GM10248 (cell line): Measurements from ENCODE around the gene TMEFF2.

Experiments used
- CTCF ChIA-PET: fragments of 300-600 bp; sonication (Branson Sonifier 250); formaldehyde crosslinking; extraction: SDS; loops from one replicate; lab custom pipeline; 2021; ENCODE audit warnings: antibody characterized with exemption; lab: Yijun Ruan, JAX
- POLR2A ChIA-PET: fragments of 350-650 bp; sonication (Branson Sonifier 250); formaldehyde crosslinking; extraction: SDS; loops from one replicate; lab custom pipeline; 2020; ENCODE audit warnings: antibody characterized with exemption; lab: Yijun Ruan, JAX
- DNase-seq: peaks from one replicate; pipeline ENCODE4 v3.0.0; 2012; ENCODE audit errors: extremely low spot score
- TF ChIP-seq, protein P1 (sequence below): IDR thresholded peaks from 2 replicates; pipeline ENCODE4 v1.5.1; 2012; ENCODE audit warnings: mild to moderate bottlenecking, low read depth; ENCODE audit errors: extremely low read depth, missing control alignments, control extremely low read depth

Gene TMEFF2

DNA sequence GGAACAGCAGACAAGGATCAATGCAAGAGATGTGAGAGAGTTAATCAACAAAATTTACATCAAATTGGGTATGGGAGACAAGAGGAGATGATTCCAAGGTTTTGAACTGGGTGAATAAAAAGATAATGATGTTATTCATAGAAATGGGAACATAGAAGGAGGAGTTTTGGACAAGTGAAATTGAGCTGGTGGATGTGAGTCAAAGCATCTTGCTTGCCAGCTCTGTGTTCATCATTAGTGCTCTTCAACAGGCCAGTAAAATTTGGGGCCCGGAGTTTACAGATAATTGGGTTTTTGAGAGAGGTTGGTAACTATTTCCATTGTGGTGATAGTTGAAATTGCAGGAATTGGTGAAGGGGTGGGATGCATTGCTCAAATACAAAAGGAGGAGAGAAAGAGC, 277.9 kb downstream of the TMEFF2 start:
- ChIA-PET POLR2A (no interaction called here), CTCF (interaction anchor here (0.9 kb wide), 2 partner anchors 12 to 18 kb away, joined by 3 read pairs; no protein-coding TSS in a partner anchor)
- DNase-seq = no peak
- TF ChIP-seq, protein P1, sequence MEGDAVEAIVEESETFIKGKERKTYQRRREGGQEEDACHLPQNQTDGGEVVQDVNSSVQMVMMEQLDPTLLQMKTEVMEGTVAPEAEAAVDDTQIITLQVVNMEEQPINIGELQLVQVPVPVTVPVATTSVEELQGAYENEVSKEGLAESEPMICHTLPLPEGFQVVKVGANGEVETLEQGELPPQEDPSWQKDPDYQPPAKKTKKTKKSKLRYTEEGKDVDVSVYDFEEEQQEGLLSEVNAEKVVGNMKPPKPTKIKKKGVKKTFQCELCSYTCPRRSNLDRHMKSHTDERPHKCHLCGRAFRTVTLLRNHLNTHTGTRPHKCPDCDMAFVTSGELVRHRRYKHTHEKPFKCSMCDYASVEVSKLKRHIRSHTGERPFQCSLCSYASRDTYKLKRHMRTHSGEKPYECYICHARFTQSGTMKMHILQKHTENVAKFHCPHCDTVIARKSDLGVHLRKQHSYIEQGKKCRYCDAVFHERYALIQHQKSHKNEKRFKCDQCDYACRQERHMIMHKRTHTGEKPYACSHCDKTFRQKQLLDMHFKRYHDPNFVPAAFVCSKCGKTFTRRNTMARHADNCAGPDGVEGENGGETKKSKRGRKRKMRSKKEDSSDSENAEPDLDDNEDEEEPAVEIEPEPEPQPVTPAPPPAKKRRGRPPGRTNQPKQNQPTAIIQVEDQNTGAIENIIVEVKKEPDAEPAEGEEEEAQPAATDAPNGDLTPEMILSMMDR = no peak

DNA sequence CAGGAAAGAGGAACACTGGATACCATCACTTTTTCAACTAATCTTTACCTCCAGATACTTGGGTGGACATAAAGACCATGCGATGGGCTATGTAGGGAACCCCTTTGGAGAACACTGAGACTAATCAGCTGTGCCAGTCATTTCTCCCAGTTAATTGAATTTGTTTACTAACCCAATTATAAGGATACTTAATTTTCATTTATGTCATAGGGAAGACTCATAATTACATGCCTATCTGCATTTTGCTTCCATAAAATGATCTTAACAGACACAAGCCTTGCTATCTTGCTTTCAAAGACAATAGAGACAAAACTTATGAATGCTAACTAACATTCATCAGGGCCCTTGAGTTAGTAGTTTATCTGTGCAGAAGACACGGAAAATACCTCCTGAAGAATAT, 279.0 kb downstream of the TMEFF2 start:
- ChIA-PET CTCF (no interaction called here), POLR2A (no interaction called here)
- TF ChIP-seq, protein P1 = no peak
- no peak for DNase-seq

DNA sequence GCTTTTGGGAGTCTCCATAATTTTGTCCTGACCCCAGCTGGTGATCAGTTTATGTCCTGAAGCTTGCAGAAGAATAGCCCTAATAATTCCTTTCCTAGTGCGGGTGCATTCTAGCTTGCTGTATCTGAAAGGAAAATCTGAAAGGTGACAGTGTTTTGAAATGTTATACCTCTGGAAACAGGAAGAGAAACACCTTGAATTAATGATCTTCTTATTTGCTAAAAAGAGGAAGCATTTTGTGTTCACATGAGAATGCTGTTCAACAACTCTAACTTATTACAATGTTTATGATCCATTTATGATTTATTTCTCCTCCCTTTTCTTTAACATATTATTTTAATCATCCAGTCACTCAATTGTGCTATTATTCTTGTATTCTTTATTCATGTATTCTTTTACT, 280.9 kb downstream of the TMEFF2 start:
- ChIA-PET POLR2A (no interaction called here), CTCF (interaction anchor here (1.0 to 1.9 kb wide), 3 partner anchors 9 to 32 kb away, joined by 3 to 5 read pairs (median 4); no protein-coding TSS in a partner anchor)
- TF ChIP-seq, protein P1 = no peak
- no peak for DNase-seq

DNA sequence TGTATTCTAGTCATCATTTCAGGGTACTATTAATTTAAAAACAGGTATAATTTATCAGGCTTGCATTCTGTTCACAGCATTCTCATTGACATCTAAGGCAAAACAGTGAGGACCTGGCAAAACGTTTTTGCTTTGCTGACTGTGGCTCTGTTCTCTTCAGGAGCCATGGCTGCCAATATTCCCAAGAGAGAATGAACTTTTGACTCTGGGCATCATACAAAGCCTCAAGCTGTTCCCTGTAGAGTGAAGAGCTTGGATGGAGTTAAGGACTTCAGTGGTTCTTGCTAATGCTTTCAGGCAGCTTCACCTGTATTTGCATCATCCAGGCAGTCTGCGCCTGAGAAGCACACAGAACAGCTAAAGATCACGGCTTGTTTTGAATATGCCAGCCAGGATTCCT, 282.0 kb downstream of the TMEFF2 start:
- ChIA-PET POLR2A (no interaction called here), CTCF (interaction anchor here (1.9 kb wide), 1 partner anchor 10 kb away, joined by 4 read pairs; no protein-coding TSS in a partner anchor)
- no peak for DNase-seq
- TF ChIP-seq, protein P1 = no peak

DNA sequence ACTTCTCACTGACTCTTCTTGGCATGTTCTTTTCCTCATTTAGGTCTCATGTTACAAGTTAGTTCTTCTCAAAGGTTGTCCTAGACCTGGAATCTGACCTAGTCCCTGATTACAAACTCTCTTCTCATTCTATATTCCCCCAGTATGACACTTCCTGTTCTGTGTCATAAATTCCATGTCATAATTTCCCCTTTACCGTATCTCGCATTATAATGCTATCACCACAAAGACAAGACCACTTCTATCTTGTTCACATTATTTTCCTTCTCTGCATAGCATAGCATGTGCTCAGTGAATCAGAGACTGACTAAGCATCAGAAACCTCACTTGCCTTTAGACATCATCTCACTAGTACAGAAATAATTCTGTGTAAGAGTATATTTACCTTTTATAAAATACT, 284.2 kb downstream of the TMEFF2 start:
- ChIA-PET CTCF (no interaction called here), POLR2A (no interaction called here)
- TF ChIP-seq, protein P1 = no peak
- no peak for DNase-seq

DNA sequence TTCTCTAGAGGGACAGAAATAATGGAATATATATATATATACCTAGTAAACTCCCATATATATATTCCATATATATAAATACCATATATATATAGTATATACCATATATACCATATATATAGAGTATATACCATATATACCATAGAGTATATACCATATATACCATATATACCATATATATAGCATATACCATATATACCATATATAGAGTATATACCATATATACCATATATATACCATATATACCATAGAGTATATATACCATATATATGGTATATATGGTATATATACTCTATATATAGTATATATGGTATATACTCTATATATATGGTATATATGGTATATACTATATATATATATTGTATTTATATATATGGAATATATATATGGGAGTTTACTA, 285.9 kb downstream of the TMEFF2 start:
- CTCF ChIA-PET = no interaction called here
- POLR2A ChIA-PET = no interaction called here
- TF ChIP-seq, protein P1 = no peak
- DNase-seq = no peak

DNA sequence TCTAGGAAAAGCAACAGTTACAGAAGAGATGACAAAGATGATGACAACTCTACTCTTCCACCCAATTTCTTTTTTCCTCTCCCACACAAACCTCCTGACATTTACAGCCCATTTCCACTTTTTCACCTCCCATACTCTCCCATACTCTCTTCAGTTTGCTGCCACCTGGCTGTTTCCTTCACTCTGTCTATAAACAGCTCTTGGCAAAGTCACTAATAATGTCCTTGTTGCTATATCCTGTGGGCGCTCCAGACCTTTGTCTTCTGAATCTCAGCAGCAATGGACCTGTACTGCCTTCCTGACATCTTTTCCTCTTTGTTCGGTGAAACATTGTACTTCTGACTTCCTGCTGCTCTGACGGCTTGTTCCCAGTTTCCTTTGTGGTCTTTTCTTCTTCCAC, 287.2 kb downstream of the TMEFF2 start:
- TF ChIP-seq, protein P1 = no peak
- POLR2A ChIA-PET = no interaction called here
- CTCF ChIA-PET = interaction anchor here (1.3 kb wide), 1 partner anchor 139 kb away, joined by 3 read pairs; no protein-coding TSS in a partner anchor
- DNase-seq = no peak
